Epithelial cell of esophagus (primary cell): Measurements from ENCODE around the gene FBXL7.
A peak's percentile ranks its signal among the peaks of the same experiment; 100 is the strongest.

ENCODE experiments used
- DNase-seq: peaks from one replicate; pipeline ENCODE4 v3.0.0; 2010; ENCODE audit warnings: low read depth
- H3K4me3 ChIP-seq: 2 replicates; pipeline ENCODE4 v1.5.1; 2011; ENCODE audit warnings: mild to moderate bottlenecking, low read length, control low read depth
- CTCF ChIP-seq: IDR thresholded peaks from 2 replicates; pipeline ENCODE4 v1.5.1; 2011; ENCODE audit warnings: low read depth, mild to moderate bottlenecking, low read length, control low read depth, inconsistent platforms; ENCODE audit not compliant: insufficient read depth; ENCODE audit errors: missing control alignments

Gene FBXL7

GRCh38 chr5:15483351-15484097 is 16.5 kb upstream of the FBXL7 start:
- no peak for DNase-seq
- H3K4me3 ChIP-seq, result no peak overlapping the region
- TF ChIP-seq CTCF, result no peak

GRCh38 chr5:15487228-15487627 is 12.8 kb upstream of the FBXL7 start:
- no peak overlapping the region for H3K4me3 ChIP-seq
- TF ChIP-seq CTCF, result no peak
- no peak for DNase-seq

- DNase-seq, result peak; percentile 57
- TF ChIP-seq CTCF, result no peak
- no peak overlapping the region for H3K4me3 ChIP-seq
Observed at GRCh38 chr5:15489571-15490235, 10.3 kb upstream of the FBXL7 start.

GRCh38 chr5:15492545-15492944 is 7.4 kb upstream of the FBXL7 start:
- no peak for TF ChIP-seq CTCF
- DNase-seq, result peak; percentile 19
- H3K4me3 ChIP-seq, result no peak overlapping the region

GRCh38 chr5:15493501-15493900 is 6.5 kb upstream of the FBXL7 start:
- no peak overlapping the region for H3K4me3 ChIP-seq
- DNase-seq, result no peak
- no peak for TF ChIP-seq CTCF

- no peak for DNase-seq
- TF ChIP-seq CTCF, result no peak
Observed at GRCh38 chr5:15495026-15495425, 5.0 kb upstream of the FBXL7 start.

More at GRCh38 chr5:15495026-15495425, 5.0 kb upstream of the FBXL7 start:
- H3K4me3 ChIP-seq, result no peak overlapping the region
